Measurements from ENCODE around the gene ZNF217. TPM values are rescaled to one million over a fixed set of nuclear protein-coding genes. Genes with fewer than 3 reads are reported as not detected.

ZNF217 gene
- total and polyA plus RNA-seq, 9 of the 15 experiments (the other 6 are each of a cell fraction or from before 2014, with no cell fraction given): 3.0 to 41.8 (median 16.8) TPM

DNA sequence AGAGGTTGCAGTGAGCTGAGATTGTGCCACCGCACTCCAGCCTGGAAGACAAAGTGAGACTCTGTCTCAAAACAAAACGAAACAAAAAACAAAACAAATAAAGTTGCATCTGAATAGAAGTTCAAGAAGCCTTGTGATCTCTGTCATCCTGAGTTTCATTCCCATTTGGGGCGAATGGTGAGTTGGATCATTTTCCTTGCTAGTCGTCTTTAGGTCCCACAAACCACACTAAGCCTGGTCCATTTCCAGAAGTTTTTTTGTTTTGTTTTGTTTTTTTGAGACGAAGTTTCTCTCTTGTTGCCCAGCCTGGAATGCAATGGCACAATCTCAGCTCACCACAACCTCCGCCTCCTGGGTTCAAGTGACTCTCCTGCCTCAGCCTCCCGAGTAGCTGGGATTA, 33.8 kb downstream of the ZNF217 start (continued):
- TF ChIP-seq, protein P1, sequence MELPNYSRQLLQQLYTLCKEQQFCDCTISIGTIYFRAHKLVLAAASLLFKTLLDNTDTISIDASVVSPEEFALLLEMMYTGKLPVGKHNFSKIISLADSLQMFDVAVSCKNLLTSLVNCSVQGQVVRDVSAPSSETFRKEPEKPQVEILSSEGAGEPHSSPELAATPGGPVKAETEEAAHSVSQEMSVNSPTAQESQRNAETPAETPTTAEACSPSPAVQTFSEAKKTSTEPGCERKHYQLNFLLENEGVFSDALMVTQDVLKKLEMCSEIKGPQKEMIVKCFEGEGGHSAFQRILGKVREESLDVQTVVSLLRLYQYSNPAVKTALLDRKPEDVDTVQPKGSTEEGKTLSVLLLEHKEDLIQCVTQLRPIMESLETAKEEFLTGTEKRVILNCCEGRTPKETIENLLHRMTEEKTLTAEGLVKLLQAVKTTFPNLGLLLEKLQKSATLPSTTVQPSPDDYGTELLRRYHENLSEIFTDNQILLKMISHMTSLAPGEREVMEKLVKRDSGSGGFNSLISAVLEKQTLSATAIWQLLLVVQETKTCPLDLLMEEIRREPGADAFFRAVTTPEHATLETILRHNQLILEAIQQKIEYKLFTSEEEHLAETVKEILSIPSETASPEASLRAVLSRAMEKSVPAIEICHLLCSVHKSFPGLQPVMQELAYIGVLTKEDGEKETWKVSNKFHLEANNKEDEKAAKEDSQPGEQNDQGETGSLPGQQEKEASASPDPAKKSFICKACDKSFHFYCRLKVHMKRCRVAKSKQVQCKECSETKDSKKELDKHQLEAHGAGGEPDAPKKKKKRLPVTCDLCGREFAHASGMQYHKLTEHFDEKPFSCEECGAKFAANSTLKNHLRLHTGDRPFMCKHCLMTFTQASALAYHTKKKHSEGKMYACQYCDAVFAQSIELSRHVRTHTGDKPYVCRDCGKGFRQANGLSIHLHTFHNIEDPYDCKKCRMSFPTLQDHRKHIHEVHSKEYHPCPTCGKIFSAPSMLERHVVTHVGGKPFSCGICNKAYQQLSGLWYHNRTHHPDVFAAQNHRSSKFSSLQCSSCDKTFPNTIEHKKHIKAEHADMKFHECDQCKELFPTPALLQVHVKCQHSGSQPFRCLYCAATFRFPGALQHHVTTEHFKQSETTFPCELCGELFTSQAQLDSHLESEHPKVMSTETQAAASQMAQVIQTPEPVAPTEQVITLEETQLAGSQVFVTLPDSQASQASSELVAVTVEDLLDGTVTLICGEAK (IDR thresholded peaks at IDR 0.05): peak; percentile 80
- TF ChIP-seq, protein P1 (CRISPR knock-in tag; IDR thresholded peaks at IDR 0.05): no peak
- TF ChIP-seq GABPB1 (CRISPR knock-in tag; IDR thresholded peaks at IDR 0.05) (no peak), ZNF780A (CRISPR knock-in tag; IDR thresholded peaks at IDR 0.05) (no peak)
- TF ChIP-seq, protein P2, sequence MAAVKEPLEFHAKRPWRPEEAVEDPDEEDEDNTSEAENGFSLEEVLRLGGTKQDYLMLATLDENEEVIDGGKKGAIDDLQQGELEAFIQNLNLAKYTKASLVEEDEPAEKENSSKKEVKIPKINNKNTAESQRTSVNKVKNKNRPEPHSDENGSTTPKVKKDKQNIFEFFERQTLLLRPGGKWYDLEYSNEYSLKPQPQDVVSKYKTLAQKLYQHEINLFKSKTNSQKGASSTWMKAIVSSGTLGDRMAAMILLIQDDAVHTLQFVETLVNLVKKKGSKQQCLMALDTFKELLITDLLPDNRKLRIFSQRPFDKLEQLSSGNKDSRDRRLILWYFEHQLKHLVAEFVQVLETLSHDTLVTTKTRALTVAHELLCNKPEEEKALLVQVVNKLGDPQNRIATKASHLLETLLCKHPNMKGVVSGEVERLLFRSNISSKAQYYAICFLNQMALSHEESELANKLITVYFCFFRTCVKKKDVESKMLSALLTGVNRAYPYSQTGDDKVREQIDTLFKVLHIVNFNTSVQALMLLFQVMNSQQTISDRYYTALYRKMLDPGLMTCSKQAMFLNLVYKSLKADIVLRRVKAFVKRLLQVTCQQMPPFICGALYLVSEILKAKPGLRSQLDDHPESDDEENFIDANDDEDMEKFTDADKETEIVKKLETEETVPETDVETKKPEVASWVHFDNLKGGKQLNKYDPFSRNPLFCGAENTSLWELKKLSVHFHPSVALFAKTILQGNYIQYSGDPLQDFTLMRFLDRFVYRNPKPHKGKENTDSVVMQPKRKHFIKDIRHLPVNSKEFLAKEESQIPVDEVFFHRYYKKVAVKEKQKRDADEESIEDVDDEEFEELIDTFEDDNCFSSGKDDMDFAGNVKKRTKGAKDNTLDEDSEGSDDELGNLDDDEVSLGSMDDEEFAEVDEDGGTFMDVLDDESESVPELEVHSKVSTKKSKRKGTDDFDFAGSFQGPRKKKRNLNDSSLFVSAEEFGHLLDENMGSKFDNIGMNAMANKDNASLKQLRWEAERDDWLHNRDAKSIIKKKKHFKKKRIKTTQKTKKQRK (IDR thresholded peaks at IDR 0.05; ENCODE audit: borderline replicate concordance, low read depth, low read length): no peak
